GM12878 (cell line): Measurements from ENCODE around the gene FXYD6. TPM values are rescaled to one million over a fixed set of nuclear protein-coding genes. Genes with fewer than 3 reads are reported as not detected.

Experiments used
- ATAC-seq: fragments of 200-7000 bp; cut with Tn5 transposase; 3 replicates; pipeline ENCODE4 v1.9.1; 2020; ENCODE audit warnings: mild to moderate bottlenecking, moderate library complexity
- BruUV-seq: library from RNA; stranded (reverse); fragments of 400-500 nt; replicated peaks from 2 replicates; lab custom pipeline; 2021; lab: Mats Ljungman, UMichigan
- CTCF ChIA-PET: fragments of 300-600 bp; sonication (Branson Sonifier 250); formaldehyde crosslinking; extraction: SDS; loops from one replicate; lab custom pipeline; 2021; ENCODE audit warnings: inconsistent platforms; lab: Yijun Ruan, JAX
- POLR2A ChIA-PET: fragments of 350-600 bp; formaldehyde crosslinking; extraction: SDS; loops from one replicate; lab custom pipeline; 2021; ENCODE audit warnings: inconsistent platforms; lab: Charles Lee
- RAD21 ChIA-PET: fragments of 300-600 bp; sonication (Branson Sonifier 250); formaldehyde crosslinking; loops from one replicate; lab custom pipeline; 2023; ENCODE audit warnings: antibody characterized with exemption; ENCODE audit not compliant: unreplicated experiment; lab: Charles Lee
- SMC1A ChIA-PET: fragments of 300-600 bp; sonication (Branson Sonifier 250); formaldehyde crosslinking; loops from one replicate; lab custom pipeline; 2023; ENCODE audit not compliant: unreplicated experiment, uncharacterized antibody; lab: Charles Lee
- DNase-seq: peaks from one replicate; pipeline ENCODE4 v3.0.0-alpha.2; 2011; ENCODE audit warnings: low read depth, low spot score
- FAIRE-seq: peaks from 3 replicates; lab custom pipeline; 2011; peaks lifted over from hg19 to GRCh38; lab: Jason Lieb, UNC
- H2AFZ ChIP-seq: 2 replicates; pipeline ENCODE4 v1.6.0; 2011; ENCODE audit warnings: low read depth, low read length, control low read depth; ENCODE audit not compliant: control insufficient read depth
- H3K27ac ChIP-seq: 2 replicates; pipeline ENCODE4 v1.5.1; 2011; ENCODE audit warnings: control low read depth; ENCODE audit not compliant: control insufficient read depth, insufficient read depth
- H3K27me3 ChIP-seq, 2 experiments: replicated peaks in 1 of 2; 2 replicates each; pipeline versions ENCODE4 v1.6.0 to v1.6.1; 2011; ENCODE audit warnings: low read length in 1 of 2; ENCODE audit not compliant: control insufficient read depth in 2 of 2, insufficient read depth in 2 of 2
- H3K36me3 ChIP-seq, 2 experiments: 2 replicates each; pipeline ENCODE4 v1.5.1; 2011; ENCODE audit warnings: low read length in 1 of 2; ENCODE audit not compliant: control insufficient read depth in 2 of 2, insufficient read depth in 2 of 2
- H3K4me1 ChIP-seq: 2 replicates; pipeline ENCODE4 v1.6.1; 2011; ENCODE audit warnings: mild to moderate bottlenecking, low read length, moderate library complexity, mixed read lengths; ENCODE audit not compliant: control insufficient read depth, insufficient read depth
- H3K4me2 ChIP-seq: 2 replicates; pipeline ENCODE4 v1.6.0; 2011; ENCODE audit warnings: control low read depth; ENCODE audit not compliant: control insufficient read depth, insufficient read depth
- H3K4me3 ChIP-seq: fragments of 200-600 bp; sonication (generic); 2 replicates; pipeline ENCODE4 v1.5.1; 2016
- H3K79me2 ChIP-seq: 2 replicates; pipeline ENCODE4 v1.6.0; 2011; ENCODE audit warnings: low read length; ENCODE audit not compliant: control insufficient read depth, insufficient read depth
- H3K9ac ChIP-seq: 2 replicates; pipeline ENCODE4 v1.8.0; 2011; ENCODE audit warnings: low read length, control low read depth, mixed read lengths; ENCODE audit not compliant: control insufficient read depth, insufficient read depth
- H3K9me3 ChIP-seq: replicated peaks from 3 replicates; pipeline ENCODE4 v1.5.1; 2011; ENCODE audit warnings: mild to moderate bottlenecking, low read length; ENCODE audit not compliant: control insufficient read depth, insufficient read depth
- H4K20me1 ChIP-seq: 2 replicates; pipeline ENCODE4 v1.6.0; 2011; ENCODE audit not compliant: control insufficient read depth, insufficient read depth
- BHLHE40 ChIP-seq, 2 experiments: fragments of 450-650 bp in 1 of 2; IDR thresholded peaks; 2 replicates each; pipeline ENCODE4 v1.6.1; 2011 to 2017; ENCODE audit warnings: low read depth in 2 of 2, borderline replicate concordance in 1 of 2, improper control_type of control experiment in 1 of 2, low read length in 1 of 2, mild to moderate bottlenecking in 1 of 2
- CBFB ChIP-seq: IDR thresholded peaks from 2 replicates; pipeline ENCODE4 v1.6.1; 2016; ENCODE audit warnings: antibody characterized with exemption, low read depth
- NFYB ChIP-seq: IDR thresholded peaks from 2 replicates; pipeline ENCODE4 v1.6.1; 2011; ENCODE audit warnings: low read depth, mild to moderate bottlenecking, low read length, improper control_type of control experiment, moderate library complexity; ENCODE audit not compliant: insufficient read depth
- NR2C1 ChIP-seq: fragments of 450-650 bp; IDR thresholded peaks from 2 replicates; pipeline ENCODE4 v1.6.1; 2017; ENCODE audit warnings: antibody characterized with exemption, mild to moderate bottlenecking, moderate library complexity
- RAD51 ChIP-seq: fragments of 450-650 bp; IDR thresholded peaks from 2 replicates; pipeline ENCODE4 v1.6.1; 2016; ENCODE audit warnings: moderate library complexity, mild to moderate bottlenecking, inconsistent platforms
- YY1 ChIP-seq: IDR thresholded peaks from 2 replicates; pipeline ENCODE4 v1.6.1; 2011; ENCODE audit warnings: low read depth, mild to moderate bottlenecking, low read length
- ZNF217 ChIP-seq: fragments of 450-650 bp; IDR thresholded peaks from 2 replicates; pipeline ENCODE4 v1.6.1; 2017; ENCODE audit warnings: antibody characterized with exemption, mild to moderate bottlenecking
- WGBS: methylation state at CpG from one replicate; pipeline ENCODE4 v1.1.6; 2016; ENCODE audit warnings: low lambda C conversion rate; ENCODE audit not compliant: insufficient replicate concordance, insufficient coverage; ENCODE audit errors: missing lambda C conversion rate; 5-methylcytosine and 5-hydroxymethylcytosine counted together
- in situ Hi-C: fragments of 300-500 bp; cut with MboI; formaldehyde crosslinking; loops from 9 replicates; pipeline ENCODE4 v1.14.3; 2018; ENCODE audit warnings: mixed read lengths
- intact Hi-C: fragments of 100-400 bp; cut with micrococcal nuclease; formaldehyde crosslinking; loops from one replicate; pipeline ENCODE4 v1.14.2; 2022; ENCODE audit not compliant: unreplicated experiment
- polyA plus RNA-seq, 11 experiments: library from polyadenylated mRNA; depleted of rRNA in 4 of 11; unstranded in 6 of 11; stranded (reverse) in 5 of 11; fragments of >200 nt; fragmentation: Nextera tagmentation in 4 of 11; fragmentation: Illumina TruSeq in 1 of 11; extraction: Ambion mirVana in 4 of 11; extraction: Trizol in 1 of 11; gene quantifications; 1 replicate in 1 of 11; 2 replicates in 10 of 11; pipeline versions ENCODE4 v1.2.1 to v1.2.3, GENCODE V29; 2011 to 2016; ENCODE audit warnings: inconsistent platforms in 2 of 11, missing spikeins in 2 of 11, low read depth in 1 of 11
- total RNA-seq, 4 experiments: library from RNA; depleted of rRNA in 3 of 4; stranded (reverse); fragments of >200 nt in 3 of 4; fragmentation: Illumina TruSeq in 1 of 4; extraction: Trizol in 1 of 4; gene quantifications; 2 replicates each; pipeline versions ENCODE4 v1.2.1 to v1.2.3, GENCODE V29; 2013 to 2021
- TF ChIP-seq, protein P1 (sequence below): IDR thresholded peaks from 2 replicates; pipeline ENCODE4 v1.6.1; 2011; ENCODE audit warnings: borderline replicate concordance, low read depth, mild to moderate bottlenecking, moderate library complexity, mixed read lengths, low read length; ENCODE audit not compliant: insufficient read depth; ENCODE audit errors: extremely low read length
- TF ChIP-seq, protein P2 (sequence below): IDR thresholded peaks from 2 replicates; pipeline ENCODE4 v1.6.1; 2011; ENCODE audit warnings: mild to moderate bottlenecking, low read depth, low read length, moderate library complexity; ENCODE audit not compliant: insufficient replicate concordance
- TF ChIP-seq, protein P3 (sequence below): fragments of 450-650 bp; IDR thresholded peaks from 2 replicates; pipeline ENCODE4 v1.6.1; 2016; ENCODE audit warnings: mild to moderate bottlenecking

FXYD6 gene
- total and polyA plus RNA-seq, 10 of the 15 experiments (the other 5 are each of a cell fraction or from before 2014, with no cell fraction given) = 0.09 to 2.0 (median 0.23) TPM; not detected in 2

DNA sequence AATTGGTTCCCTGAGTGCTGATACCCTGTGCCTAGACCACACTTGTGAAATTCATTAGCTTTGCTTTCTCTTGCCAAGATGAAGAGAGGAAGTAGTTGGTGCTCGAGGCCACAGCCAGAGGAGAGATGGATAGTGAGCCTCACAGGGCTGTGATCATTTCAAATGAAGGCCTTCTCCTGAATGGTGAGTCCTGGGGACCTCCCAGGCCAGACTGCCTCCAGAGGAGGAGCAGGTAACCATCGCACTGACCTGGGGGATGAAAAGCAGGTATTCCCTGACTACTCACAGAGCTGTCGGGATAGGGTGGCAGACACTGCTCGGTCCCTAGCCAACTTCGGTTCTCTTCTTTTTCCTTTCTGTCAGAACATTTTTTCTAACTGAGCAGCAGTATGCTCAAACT lies 4.8 kb upstream of the FXYD6 start:
- no TSS peak for BruUV-seq
- POLR2A ChIA-PET = no interaction called here
- H3K9ac ChIP-seq = no peak overlapping the region
- H2AFZ ChIP-seq = no peak overlapping the region
- intact Hi-C loops (no loop called here), in situ Hi-C loops (no loop called here)
- H3K9me3 ChIP-seq = no peaks in the 10 kb centered on the region
- no peaks in the 10 kb centered on the region for H3K4me1 ChIP-seq
- H4K20me1 ChIP-seq = no peaks in the 10 kb centered on the region; the same call in 1 of the 2 replicates
- H3K27ac ChIP-seq = no peak overlapping the region
- ATAC-seq = no peak
- SMC1A ChIA-PET = interaction anchor here (0.5 kb wide), 1 partner anchor 8 kb away, joined by 3 read pairs; no protein-coding TSS in a partner anchor
- H3K79me2 ChIP-seq = no peaks in the 10 kb centered on the region
- H3K4me2 ChIP-seq = no peak overlapping the region
- H3K36me3 ChIP-seq = no peaks in the 10 kb centered on the region
- RAD21 ChIA-PET = no interaction called here
- DNase-seq = no peak
- H3K27me3 ChIP-seq = peaks cover 9 to 10% of the 10 kb centered on the region in 2 experiments; a peak in 3 of 4 replicates
- TF ChIP-seq YY1 (no peak), BHLHE40 (IDR thresholded peaks at IDR 0.05; ENCODE audit: borderline replicate concordance in 1 of 2, low read depth in 2 of 2, low read length in 1 of 2) (no peak), ZNF217 (no peak), NR2C1 (no peak), RAD51 (no peak), CBFB (no peak), NFYB (no peak)
- TF ChIP-seq, protein P1, sequence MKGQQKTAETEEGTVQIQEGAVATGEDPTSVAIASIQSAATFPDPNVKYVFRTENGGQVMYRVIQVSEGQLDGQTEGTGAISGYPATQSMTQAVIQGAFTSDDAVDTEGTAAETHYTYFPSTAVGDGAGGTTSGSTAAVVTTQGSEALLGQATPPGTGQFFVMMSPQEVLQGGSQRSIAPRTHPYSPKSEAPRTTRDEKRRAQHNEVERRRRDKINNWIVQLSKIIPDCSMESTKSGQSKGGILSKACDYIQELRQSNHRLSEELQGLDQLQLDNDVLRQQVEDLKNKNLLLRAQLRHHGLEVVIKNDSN = no peak
- TF ChIP-seq, protein P2, sequence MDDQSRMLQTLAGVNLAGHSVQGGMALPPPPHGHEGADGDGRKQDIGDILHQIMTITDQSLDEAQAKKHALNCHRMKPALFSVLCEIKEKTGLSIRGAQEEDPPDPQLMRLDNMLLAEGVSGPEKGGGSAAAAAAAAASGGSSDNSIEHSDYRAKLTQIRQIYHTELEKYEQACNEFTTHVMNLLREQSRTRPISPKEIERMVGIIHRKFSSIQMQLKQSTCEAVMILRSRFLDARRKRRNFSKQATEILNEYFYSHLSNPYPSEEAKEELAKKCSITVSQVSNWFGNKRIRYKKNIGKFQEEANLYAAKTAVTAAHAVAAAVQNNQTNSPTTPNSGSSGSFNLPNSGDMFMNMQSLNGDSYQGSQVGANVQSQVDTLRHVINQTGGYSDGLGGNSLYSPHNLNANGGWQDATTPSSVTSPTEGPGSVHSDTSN = no peak
- TF ChIP-seq, protein P3, sequence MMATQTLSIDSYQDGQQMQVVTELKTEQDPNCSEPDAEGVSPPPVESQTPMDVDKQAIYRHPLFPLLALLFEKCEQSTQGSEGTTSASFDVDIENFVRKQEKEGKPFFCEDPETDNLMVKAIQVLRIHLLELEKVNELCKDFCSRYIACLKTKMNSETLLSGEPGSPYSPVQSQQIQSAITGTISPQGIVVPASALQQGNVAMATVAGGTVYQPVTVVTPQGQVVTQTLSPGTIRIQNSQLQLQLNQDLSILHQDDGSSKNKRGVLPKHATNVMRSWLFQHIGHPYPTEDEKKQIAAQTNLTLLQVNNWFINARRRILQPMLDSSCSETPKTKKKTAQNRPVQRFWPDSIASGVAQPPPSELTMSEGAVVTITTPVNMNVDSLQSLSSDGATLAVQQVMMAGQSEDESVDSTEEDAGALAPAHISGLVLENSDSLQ = no peak
- WGBS = 44% methylated on average over 5 of the region's 5 CpGs
- no peak for FAIRE-seq
- CTCF ChIA-PET = interaction anchor here (0.7 kb wide), 1 partner anchor 290 kb away, joined by 3 read pairs; no protein-coding TSS in a partner anchor
- H3K4me3 ChIP-seq = no peak overlapping the region
